H1 (cell line): ENCODE data around the gene SLC6A6. TPM values are rescaled to one million over a fixed set of nuclear protein-coding genes. Genes with fewer than 3 reads are reported as not detected.
A peak's percentile ranks its signal among the peaks of the same experiment; 100 is the strongest.

Experiments used
- CTCF ChIA-PET: fragments of 300-600 bp; sonication (Branson Sonifier 250); formaldehyde crosslinking; loops from one replicate; lab custom pipeline; 2021; ENCODE audit not compliant: partially characterized antibody; lab: Charles Lee
- POLR2A ChIA-PET: fragments of 300-600 bp; sonication (Branson Sonifier 250); formaldehyde crosslinking; loops from one replicate; lab custom pipeline; 2021; ENCODE audit warnings: inconsistent platforms; ENCODE audit not compliant: partially characterized antibody; lab: Charles Lee
- DNase-seq, 2 experiments: peaks; one replicate each; pipeline versions ENCODE4 v3.0.0 to v3.0.0-alpha.2; 2010 to 2022; ENCODE audit warnings: low spot score in 2 of 2, low read depth in 1 of 2, mixed read lengths in 1 of 2
- FAIRE-seq: peaks from 2 replicates; lab custom pipeline; 2011; peaks lifted over from hg19 to GRCh38; lab: Jason Lieb, UNC
- H2AFZ ChIP-seq: 2 replicates; pipeline ENCODE4 v1.8.1; 2012; ENCODE audit warnings: low read length, inconsistent platforms
- H2AK5ac ChIP-seq: 2 replicates; pipeline ENCODE4 v1.6.1; 2013; ENCODE audit warnings: low read depth, low read length
- H2BK120ac ChIP-seq: replicated peaks from 2 replicates; pipeline ENCODE3; 2013; ENCODE audit warnings: low read depth, low read length, inconsistent platforms
- H2BK12ac ChIP-seq: 2 replicates; pipeline ENCODE4 v1.6.1; 2013; ENCODE audit warnings: low read depth, low read length
- H2BK15ac ChIP-seq: 2 replicates; pipeline ENCODE4 v1.6.1; 2013; ENCODE audit warnings: low read length
- H2BK20ac ChIP-seq: 2 replicates; pipeline ENCODE4 v1.6.1; 2013; ENCODE audit warnings: low read length
- H2BK5ac ChIP-seq: 2 replicates; pipeline ENCODE4 v1.6.1; 2013; ENCODE audit warnings: low read depth, low read length
- H3K14ac ChIP-seq: 2 replicates; pipeline ENCODE4 v1.6.1; 2013; ENCODE audit warnings: inconsistent platforms; ENCODE audit not compliant: insufficient read length
- H3K18ac ChIP-seq: 2 replicates; pipeline ENCODE4 v1.6.1; 2013; ENCODE audit warnings: low read length; ENCODE audit errors: extremely low read depth
- H3K23ac ChIP-seq: 2 replicates; pipeline ENCODE4 v1.6.1; 2013; ENCODE audit warnings: inconsistent platforms; ENCODE audit not compliant: insufficient read length
- H3K23me2 ChIP-seq: 2 replicates; pipeline ENCODE4 v1.6.1; 2013; ENCODE audit warnings: low read depth, low read length
- H3K27ac ChIP-seq: 2 replicates; pipeline ENCODE4 v1.6.1; 2011; ENCODE audit warnings: low read depth, low read length, inconsistent platforms
- H3K27me3 ChIP-seq, 4 experiments: replicated peaks in 1 of 4; 1 replicate in 1 of 4; 2 replicates in 3 of 4; pipeline versions ENCODE4 v1.6.1 to v1.8.1; 2011 to 2013; ENCODE audit warnings: low read length in 3 of 4, mild to moderate bottlenecking in 3 of 4, inconsistent platforms in 2 of 4, mixed read lengths in 2 of 4, moderate library complexity in 1 of 4; ENCODE audit not compliant: control insufficient read depth in 3 of 4, insufficient read depth in 3 of 4; ENCODE audit errors: extremely low read depth in 1 of 4
- H3K36me3 ChIP-seq, 4 experiments: 2 replicates each; pipeline versions ENCODE4 v1.6.1 to v1.8.1; 2011 to 2013; ENCODE audit warnings: mild to moderate bottlenecking in 4 of 4, low read length in 3 of 4, moderate library complexity in 2 of 4, control low read depth in 1 of 4, inconsistent platforms in 1 of 4; ENCODE audit not compliant: insufficient read depth in 4 of 4, control insufficient read depth in 2 of 4
- H3K4ac ChIP-seq: replicated peaks from 2 replicates; pipeline ENCODE3; 2013; ENCODE audit warnings: low read length, low read depth, mixed read lengths, inconsistent platforms; ENCODE audit not compliant: insufficient read length
- H3K4me1 ChIP-seq, 4 experiments: replicated peaks in 1 of 4; 1 replicate in 1 of 4; 2 replicates in 3 of 4; pipeline versions ENCODE4 v1.6.1 to v1.8.1; 2011 to 2013; ENCODE audit warnings: low read length in 3 of 4, inconsistent platforms in 2 of 4, mixed read lengths in 1 of 4; ENCODE audit not compliant: insufficient read depth in 4 of 4, control insufficient read depth in 3 of 4
- H3K4me2 ChIP-seq, 2 experiments: 2 replicates each; pipeline versions ENCODE4 v1.6.1 to v1.8.1; 2011 to 2013; ENCODE audit warnings: low read depth in 2 of 2, low read length in 2 of 2, control low read depth in 1 of 2, inconsistent platforms in 1 of 2, mild to moderate bottlenecking in 1 of 2; ENCODE audit not compliant: insufficient read depth in 1 of 2
- H3K4me3 ChIP-seq, 4 experiments: fragments of 200-600, 300-600 bp in 1 of 4; sonication (generic), shearing (Covaris generic), sonication (Bioruptor Twin) in 1 of 4; 2 replicates each; pipeline versions ENCODE4 v1.5.1 to v1.8.1; 2011 to 2016; ENCODE audit warnings: low read length in 4 of 4, low read depth in 3 of 4, control low read depth in 2 of 4, inconsistent platforms in 2 of 4, mild to moderate bottlenecking in 2 of 4, mixed read lengths in 1 of 4, moderate library complexity in 1 of 4; ENCODE audit not compliant: insufficient read depth in 2 of 4; ENCODE audit errors: extremely low read depth in 1 of 4
- H3K56ac ChIP-seq: replicated peaks from 2 replicates; pipeline ENCODE3; 2013; ENCODE audit warnings: low read depth, mild to moderate bottlenecking, mixed read lengths, low read length, inconsistent platforms; ENCODE audit not compliant: insufficient read length
- H3K79me1 ChIP-seq: 2 replicates; pipeline ENCODE4 v1.6.1; 2013; ENCODE audit warnings: low read depth, low read length, control low read depth
- H3K79me2 ChIP-seq, 2 experiments: 2 replicates each; pipeline versions ENCODE4 v1.6.1 to v1.8.1; 2012 to 2013; ENCODE audit warnings: low read length in 2 of 2, mild to moderate bottlenecking in 2 of 2, inconsistent platforms in 1 of 2; ENCODE audit not compliant: insufficient read depth in 2 of 2, control insufficient read depth in 1 of 2
- H3K9ac ChIP-seq, 4 experiments: replicated peaks in 1 of 4; 1 replicate in 1 of 4; 2 replicates in 3 of 4; pipeline versions ENCODE4 v1.6.1 to v1.8.1; 2011 to 2013; ENCODE audit warnings: low read depth in 3 of 4, low read length in 3 of 4, control low read depth in 2 of 4, mild to moderate bottlenecking in 2 of 4, moderate library complexity in 2 of 4, inconsistent platforms in 1 of 4; ENCODE audit errors: extremely low read depth in 1 of 4
- H3K9me3 ChIP-seq, 2 experiments: 2 replicates each; pipeline versions ENCODE4 v1.6.1 to v1.8.1; 2012 to 2013; ENCODE audit warnings: mild to moderate bottlenecking in 2 of 2, moderate library complexity in 2 of 2, control low read depth in 1 of 2, inconsistent platforms in 1 of 2, low read depth in 1 of 2, low read length in 1 of 2, mixed read lengths in 1 of 2; ENCODE audit not compliant: insufficient read depth in 2 of 2
- H4K20me1 ChIP-seq, 2 experiments: replicated peaks in 1 of 2; 2 replicates each; pipeline versions ENCODE3 to v1.8.1; 2011 to 2013; ENCODE audit warnings: inconsistent platforms in 2 of 2, low read length in 2 of 2, mild to moderate bottlenecking in 1 of 2; ENCODE audit not compliant: insufficient read depth in 2 of 2, control insufficient read depth in 1 of 2
- H4K5ac ChIP-seq: 2 replicates; pipeline ENCODE4 v1.6.1; 2013; ENCODE audit warnings: low read length, low read depth, mixed read lengths, inconsistent platforms; ENCODE audit not compliant: insufficient read length
- H4K8ac ChIP-seq: 2 replicates; pipeline ENCODE4 v1.8.0; 2013; ENCODE audit warnings: mild to moderate bottlenecking, moderate library complexity, low read length, inconsistent platforms; ENCODE audit not compliant: insufficient read depth; ENCODE audit errors: extremely low read depth
- H4K91ac ChIP-seq: replicated peaks from 2 replicates; pipeline ENCODE3; 2013; ENCODE audit warnings: low read length, mixed read lengths, inconsistent platforms; ENCODE audit not compliant: insufficient read length
- BACH1 ChIP-seq: IDR thresholded peaks from 2 replicates; pipeline ENCODE4 v1.6.1; 2012; ENCODE audit warnings: low read length, improper control_type of control experiment
- BRCA1 ChIP-seq: IDR thresholded peaks from 2 replicates; pipeline ENCODE4 v1.6.1; 2012; ENCODE audit warnings: low read depth, low read length, improper control_type of control experiment
- CTBP2 ChIP-seq: IDR thresholded peaks from 2 replicates; pipeline ENCODE4 v1.7.0; 2011; ENCODE audit warnings: borderline replicate concordance, mild to moderate bottlenecking, moderate library complexity, mixed read lengths, low read length; ENCODE audit not compliant: insufficient read depth, insufficient read length
- E2F6 ChIP-seq: IDR thresholded peaks from 2 replicates; pipeline ENCODE4 v1.6.1; 2012; ENCODE audit warnings: inconsistent platforms
- FOSL1 ChIP-seq: IDR thresholded peaks from 2 replicates; pipeline ENCODE4 v1.6.1; 2011; ENCODE audit warnings: mild to moderate bottlenecking, low read depth, low read length, moderate library complexity; ENCODE audit not compliant: insufficient read depth
- GABPA ChIP-seq: IDR thresholded peaks from 2 replicates; pipeline ENCODE4 v1.6.1; 2011; ENCODE audit warnings: mild to moderate bottlenecking, low read length, moderate library complexity, borderline replicate concordance; ENCODE audit not compliant: insufficient read depth
- KDM1A ChIP-seq: fragments of 200-600, 300-600 bp; sonication (generic); IDR thresholded peaks from 2 replicates; pipeline ENCODE4 v1.7.1; 2016; ENCODE audit warnings: mild to moderate bottlenecking, low read length, borderline replicate concordance
- RFX5 ChIP-seq: IDR thresholded peaks from 2 replicates; pipeline ENCODE4 v1.6.1; 2011; ENCODE audit warnings: low read depth, low read length, improper control_type of control experiment, borderline replicate concordance
- SRF ChIP-seq: IDR thresholded peaks from 2 replicates; pipeline ENCODE4 v1.6.1; 2011; ENCODE audit warnings: mild to moderate bottlenecking, low read depth, low read length, moderate library complexity
- WGBS, 2 experiments: shearing (Covaris generic) in 1 of 2; methylation state at CpG; one replicate each; pipeline versions ENCODE4 v1.1.6 to v1.1.7; 2013 to 2015; ENCODE audit warnings: low lambda C conversion rate in 2 of 2, mixed read lengths in 2 of 2, inconsistent platforms in 1 of 2, low coverage in 1 of 2, missing lambda C conversion rate in 1 of 2; ENCODE audit not compliant: insufficient replicate concordance in 2 of 2, insufficient coverage in 1 of 2, insufficient read length in 1 of 2; ENCODE audit errors: extremely low coverage in 1 of 2, missing lambda C conversion rate in 1 of 2; 5-methylcytosine and 5-hydroxymethylcytosine counted together
- polyA plus RNA-seq, 7 experiments: library from polyadenylated mRNA; depleted of rRNA in 3 of 7; stranded (reverse) in 5 of 7; unstranded in 2 of 7; fragments of >200 nt in 5 of 7; fragments of 200-250 nt in 2 of 7; gene quantifications; 1 replicate in 5 of 7; 2 replicates in 1 of 7; 4 replicates in 1 of 7; pipeline versions ENCODE4 v1.2.1 to v1.2.3, GENCODE V29; 2011 to 2013; ENCODE audit warnings: missing spikeins in 2 of 7, mixed read lengths in 2 of 7
- total RNA-seq: library from RNA; stranded (reverse); fragmentation: NEBNext Ultra II Directional; extraction: Animal tissue kit (Norgen Biotek cat#: 25700); gene quantifications from 2 replicates; pipeline ENCODE4 v1.2.1, GENCODE V29; 2021

Gene SLC6A6
- total and polyA plus RNA-seq, 2 of the 8 experiments (the other 6 are each of a cell fraction or from before 2014, with no cell fraction given) = 66.2 to 144 TPM

DNA sequence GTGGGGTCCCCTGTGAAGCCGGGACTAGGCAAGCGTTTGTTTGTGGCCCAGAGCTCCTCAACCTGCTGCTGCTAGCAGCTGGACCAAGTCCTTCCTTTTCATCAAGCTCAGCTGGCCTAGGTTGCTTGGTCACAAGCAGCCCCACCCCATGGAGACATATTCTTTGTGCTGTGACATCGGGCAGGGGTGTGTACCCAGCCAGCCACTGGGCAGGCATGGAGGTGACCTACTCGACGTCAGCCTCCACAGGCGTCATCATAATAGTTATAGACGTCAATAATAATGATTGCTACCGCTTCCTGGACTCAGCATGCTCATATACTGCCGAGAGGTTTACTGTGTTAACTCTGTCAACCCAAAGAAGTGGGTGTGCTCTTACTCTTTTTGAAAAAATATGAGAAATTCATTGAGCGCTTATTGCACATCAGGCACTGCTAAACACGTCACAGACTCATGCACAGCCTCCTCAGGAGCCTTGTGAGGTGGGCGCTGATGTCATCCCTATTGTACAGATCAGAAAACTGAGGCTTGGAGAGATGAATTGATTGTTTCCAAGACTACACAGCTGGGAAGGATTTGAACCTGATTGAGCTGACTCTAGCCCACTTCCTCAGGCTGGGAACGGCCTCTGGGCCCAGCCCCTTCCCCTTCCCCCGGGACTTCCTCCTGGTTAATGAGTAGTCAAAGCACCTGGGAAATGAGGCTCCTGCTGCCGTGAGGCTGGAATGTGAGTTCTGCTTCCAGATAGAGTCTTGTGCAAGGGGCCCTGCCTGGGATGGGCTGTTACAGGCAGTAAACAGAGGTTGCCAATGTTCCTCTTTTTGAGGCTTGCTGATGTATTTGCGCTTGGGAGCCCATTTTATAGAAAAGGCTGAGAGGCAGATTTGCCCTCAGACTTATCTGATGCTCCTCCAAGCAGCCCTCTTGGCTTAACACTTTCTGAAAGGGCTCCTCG, 16.2 kb downstream of the SLC6A6 start:
- H2BK20ac ChIP-seq = no peak overlapping the region
- no peaks in the 10 kb centered on the region for H3K27me3 ChIP-seq
- no peak overlapping the region for H3K23ac ChIP-seq
- POLR2A ChIA-PET = interaction anchor here (0.8 to 1.6 kb wide), 4 partner anchors 12 to 134 kb away, joined by 3 to 7 read pairs (median 4); partner anchors contain the start of gene SLC6A6
- H3K36me3 ChIP-seq = peaks cover 0 to 11% (median 6%) of the 10 kb centered on the region in 4 experiments; a peak in 4 of 8 replicates
- DNase-seq = no peak
- no peaks in the 10 kb centered on the region for H3K23me2 ChIP-seq
- H3K56ac ChIP-seq = no peak overlapping the region
- H3K79me2 ChIP-seq = peaks cover 0 to 77% of the 10 kb centered on the region in 2 experiments; a peak in 2 of 4 replicates
- no peak overlapping the region for H3K4me2 ChIP-seq
- H3K4me1 ChIP-seq = peaks cover 20 to 42% (median 21%) of the 10 kb centered on the region in 4 experiments
- peak overlapping the region; percentile 63; the same call in 1 of the 2 replicates for H3K18ac ChIP-seq
- H3K14ac ChIP-seq = no peak overlapping the region
- no peak overlapping the region for H2BK5ac ChIP-seq
- 0 out of 2 replicates have a peak overlapping the region, but pooled peaks have one; percentile 6 for H2BK12ac ChIP-seq
- H4K20me1 ChIP-seq = peaks cover 11 to 48% of the 10 kb centered on the region in 2 experiments
- no peaks in the 10 kb centered on the region for H3K9me3 ChIP-seq
- no peak overlapping the region for H2BK120ac ChIP-seq
- no peak overlapping the region for H3K27ac ChIP-seq
- H2AK5ac ChIP-seq = no peak overlapping the region
- no peak overlapping the region for H4K91ac ChIP-seq
- H3K4ac ChIP-seq = no peak overlapping the region
- H3K79me1 ChIP-seq = peaks cover 18% of the 10 kb centered on the region
- FAIRE-seq = no peak
- no peak overlapping the region for H4K5ac ChIP-seq
- H3K4me3 ChIP-seq = no peak overlapping the region
- WGBS, 2 experiments = 94% methylated on average over 15 of the region's 17 CpGs; no CpG with 5 or more reads in 1 of the 2 experiments
- no peak overlapping the region; the same call in 1 of the 2 replicates for H4K8ac ChIP-seq
- CTCF ChIA-PET = interaction anchor here (1.0 to 2.0 kb wide), 3 partner anchors 17 to 215 kb away, joined by 3 to 5 read pairs (median 4); no protein-coding TSS in a partner anchor
- H2AFZ ChIP-seq = no peak overlapping the region
- H2BK15ac ChIP-seq = no peak overlapping the region
- 0 out of 7 replicates have a peak overlapping the region, but pooled peaks of 2 of the 4 experiments have one; percentile 4 to 8 for H3K9ac ChIP-seq
- no peak for TF ChIP-seq SRF
- peak; percentile 60; the same call in 1 of the 2 replicates for TF ChIP-seq KDM1A
- TF ChIP-seq GABPA = no peak
- no peak for TF ChIP-seq CTBP2
- no peak for TF ChIP-seq BACH1
- TF ChIP-seq RFX5 = no peak
- TF ChIP-seq FOSL1 = no peak
- TF ChIP-seq BRCA1 = no peak
- TF ChIP-seq E2F6 = no peak
